BE2C (cell line): ENCODE results near the gene CUL4A.
A peak's percentile ranks its signal among the peaks of the same experiment; 100 is the strongest.
"Not testable (repeated sequence)": the region's sequence is repeated elsewhere in the genome, so short reads cannot be mapped to it uniquely, and the experiment has no call there.

Experiments
- DNase-seq: peaks from one replicate; pipeline ENCODE4 v3.0.0-alpha.2; 2020
- H3K27me3 ChIP-seq: fragments of 250-450 bp; sonication (Bioruptor Pico); 2 replicates; pipeline ENCODE4 v1.5.1; 2020; ENCODE audit warnings: mild to moderate bottlenecking
- H3K36me3 ChIP-seq: fragments of 250-450 bp; sonication (Bioruptor Pico); 2 replicates; pipeline ENCODE4 v1.5.1; 2020; ENCODE audit warnings: mild to moderate bottlenecking
- H3K4me1 ChIP-seq: fragments of 250-450 bp; sonication (Bioruptor Pico); 2 replicates; pipeline ENCODE4 v1.5.1; 2020
- H3K4me3 ChIP-seq: 2 replicates; pipeline ENCODE4 v1.5.1; 2011; ENCODE audit warnings: low read depth, low read length
- H3K9me3 ChIP-seq: fragments of 250-450 bp; sonication (Bioruptor Pico); 2 replicates; pipeline ENCODE4 v1.5.1; 2020
- TF ChIP-seq, protein P1 (sequence below): IDR thresholded peaks from 2 replicates; pipeline ENCODE4 v1.5.1; 2012; ENCODE audit warnings: mild to moderate bottlenecking, low read depth, low read length

Gene CUL4A

DNA sequence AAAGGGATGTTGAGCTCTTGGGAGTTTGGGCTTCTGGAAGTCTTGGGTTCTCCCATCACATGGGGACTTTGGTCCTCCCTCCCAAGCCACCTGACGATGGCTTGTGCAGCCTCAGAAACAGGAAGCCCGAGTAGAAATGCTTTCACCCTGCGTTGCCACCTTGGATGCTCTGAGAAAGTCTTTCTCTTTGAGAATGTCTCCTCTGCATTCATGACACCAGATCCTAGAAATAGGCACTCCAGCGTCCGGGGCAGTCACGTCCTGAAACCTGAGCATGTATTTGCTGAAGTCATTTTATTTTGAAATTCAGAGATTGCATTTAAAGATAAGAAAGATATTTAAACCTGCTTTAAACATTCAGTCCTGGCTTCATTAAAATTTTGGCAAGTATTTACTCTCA is 34.4 kb downstream of the CUL4A start:
- peaks cover 58% of the 10 kb centered on the region for H3K36me3 ChIP-seq

DNA sequence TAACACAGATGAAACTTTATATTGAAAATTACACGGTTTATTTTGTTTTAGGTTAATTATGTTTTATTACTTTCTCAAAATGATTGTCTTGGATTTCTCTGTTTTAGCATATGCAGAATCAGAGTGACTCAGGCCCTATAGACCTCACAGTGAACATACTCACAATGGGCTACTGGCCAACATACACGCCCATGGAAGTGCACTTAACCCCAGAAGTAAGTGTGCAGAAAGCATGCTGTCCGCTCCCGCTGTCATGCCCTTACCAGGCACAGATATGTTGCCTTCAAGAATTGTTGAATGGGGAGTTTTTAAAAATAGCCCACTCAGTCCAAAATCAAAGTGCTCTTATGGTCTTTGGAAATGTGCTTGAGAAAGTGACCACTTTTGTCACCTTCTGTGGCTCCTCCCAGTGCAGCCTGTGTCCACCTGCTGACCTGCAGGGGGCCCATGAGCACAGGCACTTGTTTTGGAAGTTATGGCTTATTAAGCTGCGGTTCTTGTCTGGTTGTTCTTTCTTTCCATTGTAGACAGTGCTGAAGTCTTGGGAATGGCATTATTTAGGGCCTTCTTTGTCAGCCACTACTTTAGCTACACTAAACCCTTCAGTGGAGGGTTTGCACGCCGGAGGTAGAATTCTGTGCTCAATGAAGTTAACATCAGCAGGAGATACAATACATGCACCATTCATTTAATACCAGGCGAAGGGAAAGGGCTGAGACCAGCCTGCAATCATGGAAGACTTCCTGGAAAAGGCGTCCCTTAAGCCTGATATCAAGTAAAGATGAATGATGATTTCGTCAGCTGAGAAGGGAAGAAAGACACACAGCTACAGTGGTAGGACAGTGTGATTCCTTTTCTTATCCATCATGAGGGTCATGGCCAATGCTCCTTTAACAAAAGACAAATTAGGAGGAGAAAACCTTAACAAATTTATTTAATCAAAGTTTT is 36.7 kb downstream of the CUL4A start:
- Histone ChIP-seq H3K9me3 (no peaks in the 10 kb centered on the region), H3K27me3 (no peaks in the 10 kb centered on the region), H3K36me3 (peaks cover 65% of the 10 kb centered on the region), H3K4me1 (no peaks in the 10 kb centered on the region), H3K4me3 (no peak overlapping the region)
- DNase-seq: no peak
- TF ChIP-seq, protein P1, sequence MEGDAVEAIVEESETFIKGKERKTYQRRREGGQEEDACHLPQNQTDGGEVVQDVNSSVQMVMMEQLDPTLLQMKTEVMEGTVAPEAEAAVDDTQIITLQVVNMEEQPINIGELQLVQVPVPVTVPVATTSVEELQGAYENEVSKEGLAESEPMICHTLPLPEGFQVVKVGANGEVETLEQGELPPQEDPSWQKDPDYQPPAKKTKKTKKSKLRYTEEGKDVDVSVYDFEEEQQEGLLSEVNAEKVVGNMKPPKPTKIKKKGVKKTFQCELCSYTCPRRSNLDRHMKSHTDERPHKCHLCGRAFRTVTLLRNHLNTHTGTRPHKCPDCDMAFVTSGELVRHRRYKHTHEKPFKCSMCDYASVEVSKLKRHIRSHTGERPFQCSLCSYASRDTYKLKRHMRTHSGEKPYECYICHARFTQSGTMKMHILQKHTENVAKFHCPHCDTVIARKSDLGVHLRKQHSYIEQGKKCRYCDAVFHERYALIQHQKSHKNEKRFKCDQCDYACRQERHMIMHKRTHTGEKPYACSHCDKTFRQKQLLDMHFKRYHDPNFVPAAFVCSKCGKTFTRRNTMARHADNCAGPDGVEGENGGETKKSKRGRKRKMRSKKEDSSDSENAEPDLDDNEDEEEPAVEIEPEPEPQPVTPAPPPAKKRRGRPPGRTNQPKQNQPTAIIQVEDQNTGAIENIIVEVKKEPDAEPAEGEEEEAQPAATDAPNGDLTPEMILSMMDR: peak; percentile 36

More for the DNA sequence above, 34.4 kb downstream of the CUL4A start:
- Histone ChIP-seq H3K27me3 (no peaks in the 10 kb centered on the region), H3K4me1 (no peaks in the 10 kb centered on the region), H3K9me3 (no peaks in the 10 kb centered on the region), H3K4me3 (no peak overlapping the region)
- DNase-seq: no peak
- TF ChIP-seq, protein P1: no peak

DNA sequence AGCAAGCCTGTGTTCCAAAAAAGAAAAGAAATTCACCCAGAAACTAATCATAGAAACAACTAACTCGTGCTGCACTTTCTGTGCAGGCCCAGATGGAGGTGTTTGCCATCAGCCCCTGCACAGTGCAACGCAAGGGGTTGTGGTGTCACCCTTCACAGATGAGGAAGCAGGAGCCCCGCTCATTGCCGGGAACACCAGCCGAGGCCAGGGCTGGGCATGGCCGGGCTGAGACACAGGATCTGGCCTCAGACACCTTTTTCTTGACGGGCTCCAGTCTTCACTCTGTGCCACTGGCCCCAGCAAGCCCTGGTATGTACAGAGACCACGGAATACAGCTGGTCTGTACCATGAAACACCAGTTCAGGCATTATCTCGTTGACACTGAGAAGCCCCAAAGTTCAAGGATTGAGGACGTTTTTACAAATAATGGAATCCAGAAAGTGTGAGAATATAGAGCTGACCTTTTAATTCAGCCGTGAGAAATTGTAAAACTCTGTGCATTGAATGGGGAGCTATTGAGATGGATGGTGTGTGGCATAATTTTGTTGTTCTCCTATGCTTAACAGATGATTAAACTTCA is 43.2 kb downstream of the CUL4A start:
- H3K36me3 ChIP-seq: peaks cover 61% of the 10 kb centered on the region
- no peaks in the 10 kb centered on the region for H3K9me3 ChIP-seq
- DNase-seq: no peak
- no peak overlapping the region for H3K4me3 ChIP-seq
- TF ChIP-seq, protein P1: no peak
- no peaks in the 10 kb centered on the region for H3K27me3 ChIP-seq
- no peaks in the 10 kb centered on the region for H3K4me1 ChIP-seq

DNA sequence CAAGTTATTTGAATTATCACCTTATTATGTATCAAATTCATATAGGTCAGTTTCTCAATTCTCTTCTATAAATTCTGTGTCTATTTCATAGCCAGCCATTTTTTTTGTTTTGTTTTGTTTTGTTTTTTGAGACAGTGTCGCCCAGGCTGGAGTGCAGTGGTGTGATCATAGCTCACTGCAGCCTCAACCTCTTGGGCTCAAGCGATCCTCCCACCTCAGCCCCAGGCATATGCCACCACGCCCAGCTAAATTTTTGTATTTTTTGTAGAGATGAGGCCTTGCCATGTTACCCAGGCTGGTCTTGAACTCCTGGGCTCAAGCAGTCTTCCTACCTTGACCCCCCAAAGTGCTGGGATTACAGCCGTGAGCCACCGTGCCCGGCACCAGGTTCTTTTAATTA is 48.5 kb downstream of the CUL4A start:
- not testable (repeated sequence) for H3K4me1 ChIP-seq, H3K4me3 ChIP-seq, H3K27me3 ChIP-seq, DNase-seq, H3K9me3 ChIP-seq
- peaks cover 73% of the 10 kb centered on the region for H3K36me3 ChIP-seq

DNA sequence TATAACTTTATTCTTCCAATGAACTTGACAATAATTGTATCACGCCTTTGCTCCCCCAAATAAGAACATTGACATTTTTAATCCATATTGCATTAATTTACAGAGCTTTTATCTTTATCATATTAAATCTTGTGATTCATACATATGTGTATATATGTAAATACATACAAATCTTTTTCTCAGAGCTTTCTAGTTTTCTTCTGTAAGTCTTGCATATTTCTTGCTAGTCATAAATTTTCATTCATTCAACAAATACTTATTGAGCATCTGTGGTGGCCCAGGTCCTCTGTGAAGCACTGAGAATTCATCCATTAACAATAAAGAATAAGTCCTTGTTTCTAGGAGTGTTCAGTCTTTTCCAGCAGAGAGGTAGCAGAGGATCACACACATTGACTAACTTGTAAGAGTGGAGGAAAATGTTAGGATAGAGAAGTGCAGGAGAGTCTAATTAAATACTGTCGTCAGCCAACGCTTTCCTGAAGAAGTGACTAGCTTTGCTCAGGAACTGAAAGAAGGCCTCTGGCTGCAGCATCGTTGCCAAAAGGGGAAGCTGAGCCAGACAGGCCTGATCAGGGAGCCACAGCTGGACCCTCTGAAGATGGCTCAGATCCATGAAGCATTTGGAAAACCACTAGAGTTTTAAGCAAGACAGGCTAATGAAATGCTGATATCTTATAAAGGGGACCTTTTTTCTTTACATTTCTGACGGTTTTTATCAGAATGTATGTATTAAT is 49.1 kb downstream of the CUL4A start:
- no peak for DNase-seq
- no peaks in the 10 kb centered on the region for H3K4me1 ChIP-seq
- TF ChIP-seq, protein P1: no peak
- no peak overlapping the region for H3K4me3 ChIP-seq
- no peaks in the 10 kb centered on the region for H3K9me3 ChIP-seq
- H3K36me3 ChIP-seq: peaks cover 73% of the 10 kb centered on the region
- no peaks in the 10 kb centered on the region for H3K27me3 ChIP-seq

DNA sequence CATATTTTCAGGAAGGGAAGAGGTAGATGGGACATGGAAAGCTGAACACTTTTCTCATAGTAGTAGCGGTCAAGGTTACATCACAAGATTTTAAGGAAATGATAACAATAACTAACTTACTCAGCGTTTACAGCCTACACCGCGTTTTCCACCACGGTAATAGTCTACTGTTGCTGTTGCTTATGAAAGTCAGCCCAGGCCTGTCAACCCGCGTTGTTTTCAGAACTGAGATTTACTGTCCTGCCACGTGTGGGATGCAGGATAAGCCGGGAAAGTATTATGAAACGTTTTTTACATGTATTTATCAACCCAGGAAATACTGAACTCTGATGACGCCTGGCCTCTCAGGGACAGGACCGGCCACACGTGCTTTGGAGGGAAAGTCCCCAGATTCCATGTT is 51.6 kb downstream of the CUL4A start:
- TF ChIP-seq, protein P1: no peak
- no peaks in the 10 kb centered on the region for H3K9me3 ChIP-seq
- H3K36me3 ChIP-seq: peaks cover 55% of the 10 kb centered on the region

DNA sequence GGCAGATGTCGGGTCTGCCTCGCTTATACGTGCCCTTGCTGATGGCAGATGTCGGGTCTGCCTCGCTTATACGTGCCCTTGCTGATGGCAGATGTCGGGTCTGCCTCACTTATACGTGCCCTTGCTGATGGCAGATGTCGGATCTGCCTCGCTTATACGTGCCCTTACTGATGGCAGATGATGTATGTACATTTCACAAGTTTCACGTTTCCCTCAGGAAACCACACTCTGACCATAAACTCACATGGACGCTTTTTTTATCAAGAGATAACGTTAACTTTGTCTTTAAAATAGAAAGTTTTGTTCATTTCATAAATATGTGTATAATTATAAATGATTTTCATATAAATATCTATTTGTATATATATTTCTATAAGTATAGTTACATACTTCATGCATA is 53.6 kb downstream of the CUL4A start:
- not testable (repeated sequence) for H3K4me3 ChIP-seq, H3K9me3 ChIP-seq, H3K27me3 ChIP-seq, H3K4me1 ChIP-seq, DNase-seq
- peaks cover 42% of the 10 kb centered on the region for H3K36me3 ChIP-seq

More for the DNA sequence above, 51.6 kb downstream of the CUL4A start:
- H3K4me1 ChIP-seq: no peaks in the 10 kb centered on the region
- no peak for DNase-seq
- H3K4me3 ChIP-seq: no peak overlapping the region
- H3K27me3 ChIP-seq: no peaks in the 10 kb centered on the region
